Fibroblast of skin of abdomen (primary cell): Measurements from ENCODE around the gene GOPC.

Source experiments
- DNase-seq: peaks from one replicate; pipeline ENCODE4 v3.0.0-alpha.2; 2013

Gene GOPC

DNA sequence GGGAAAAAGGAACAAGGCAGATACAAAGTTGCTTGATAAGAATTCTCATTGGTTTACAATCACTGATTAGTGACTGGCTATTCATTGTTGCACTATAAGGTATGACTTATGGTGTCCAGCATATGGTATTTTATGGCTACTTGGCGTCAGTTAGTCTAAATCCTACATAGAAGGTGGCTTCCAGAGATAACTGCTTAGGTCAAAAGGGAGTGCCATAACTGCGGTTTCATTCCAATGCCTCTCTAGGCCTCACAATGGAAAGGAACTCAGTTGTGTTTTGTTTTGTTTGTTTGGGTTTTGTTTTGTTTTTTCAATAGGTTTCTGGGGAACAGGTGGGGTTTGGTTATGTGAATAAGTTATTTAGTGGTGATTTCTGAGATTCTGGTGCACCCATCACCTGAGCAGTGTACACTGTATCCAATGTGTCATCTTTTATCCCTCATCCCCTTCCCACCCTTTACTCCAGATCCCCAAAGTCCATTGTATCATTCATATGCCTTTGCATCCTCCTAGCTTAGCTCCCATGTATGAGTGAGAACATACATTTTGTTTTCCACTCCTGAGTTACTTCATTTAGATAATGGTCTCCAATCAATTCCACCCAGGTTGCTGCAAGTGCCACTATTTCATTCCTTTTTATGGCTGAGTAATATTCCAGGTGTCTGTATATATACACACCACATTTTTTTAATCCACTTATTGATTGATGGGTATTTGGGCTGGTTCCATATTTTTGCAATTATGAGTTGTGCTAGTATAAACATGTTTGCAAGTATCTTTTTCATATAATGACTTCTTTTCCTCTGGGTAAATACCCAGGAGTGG, 7.0 kb downstream of the GOPC start:
- DNase-seq = no peak

DNA sequence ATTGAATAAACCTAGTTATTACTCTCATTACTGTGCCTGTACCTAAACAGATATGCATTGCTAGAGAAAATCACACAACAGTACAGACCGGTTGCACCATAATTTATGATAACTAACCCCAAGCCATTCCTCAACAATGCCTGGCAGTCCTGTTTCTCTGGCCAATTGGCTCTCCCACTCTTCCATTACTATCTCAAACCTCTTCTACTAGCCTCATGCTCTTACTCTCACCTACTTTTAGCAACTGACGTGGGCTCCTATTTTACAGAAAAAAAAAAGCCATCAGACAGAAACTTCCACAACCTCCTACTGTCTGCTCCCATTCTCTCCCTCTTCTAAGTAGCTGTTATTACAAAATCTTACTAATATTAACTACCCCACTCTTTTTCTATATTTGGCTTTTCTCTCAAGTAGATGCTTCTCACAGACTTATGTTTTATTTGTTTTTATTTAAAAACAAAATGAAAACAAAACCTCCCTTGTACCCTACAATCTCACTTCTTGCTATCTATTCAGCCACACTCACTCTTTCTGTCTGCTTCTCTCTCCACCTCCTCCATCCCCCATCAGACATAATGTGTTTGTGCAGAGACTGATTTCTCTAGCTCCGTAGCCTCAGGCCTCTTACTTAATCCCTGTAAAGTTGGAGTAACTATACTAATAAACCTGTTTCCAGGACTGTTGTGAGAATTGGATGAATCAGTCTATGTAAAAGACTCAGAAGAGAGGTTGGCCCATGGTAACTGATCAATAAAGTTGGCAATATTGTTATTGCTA, 9.1 kb downstream of the GOPC start:
- no peak for DNase-seq

DNA sequence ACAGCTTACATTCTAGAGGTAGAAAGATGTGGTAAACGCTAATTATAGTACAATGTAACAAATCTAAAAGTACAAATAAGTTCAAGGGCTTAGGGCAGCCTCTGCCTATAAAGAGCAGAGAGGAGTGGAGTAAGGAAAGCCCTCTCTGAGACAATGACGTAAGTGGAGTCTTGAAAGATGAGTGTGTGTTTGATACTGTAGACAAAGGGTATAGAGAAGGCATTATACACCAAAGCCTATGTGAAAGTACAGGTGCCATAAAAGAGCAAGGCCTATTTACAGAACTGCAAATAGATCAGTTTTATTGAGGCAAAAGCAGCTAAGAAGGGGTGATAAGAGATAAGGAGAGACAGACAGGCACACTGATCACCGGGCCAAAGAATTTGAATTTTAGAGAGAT, 10.9 kb downstream of the GOPC start:
- no peak for DNase-seq

DNA sequence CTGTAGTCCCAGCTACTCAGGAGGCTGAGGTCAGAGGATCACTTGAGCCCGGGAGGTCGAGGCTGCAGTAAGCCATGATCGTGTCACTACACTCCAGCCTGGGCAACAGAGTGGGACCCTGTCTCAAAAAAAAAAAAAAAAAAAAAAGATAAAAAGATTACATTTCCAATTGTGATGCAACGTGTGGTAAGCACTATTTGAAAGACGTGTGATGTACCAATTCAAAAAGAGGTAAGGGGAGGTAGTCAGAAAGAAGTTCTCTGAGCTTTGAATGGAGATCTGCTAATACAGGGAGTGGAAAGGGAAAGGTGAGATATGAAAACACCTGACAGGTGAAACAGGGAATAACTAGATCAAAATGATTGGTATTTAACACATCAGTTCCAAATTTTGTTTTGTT, 11.9 kb downstream of the GOPC start:
- no peak for DNase-seq

DNA sequence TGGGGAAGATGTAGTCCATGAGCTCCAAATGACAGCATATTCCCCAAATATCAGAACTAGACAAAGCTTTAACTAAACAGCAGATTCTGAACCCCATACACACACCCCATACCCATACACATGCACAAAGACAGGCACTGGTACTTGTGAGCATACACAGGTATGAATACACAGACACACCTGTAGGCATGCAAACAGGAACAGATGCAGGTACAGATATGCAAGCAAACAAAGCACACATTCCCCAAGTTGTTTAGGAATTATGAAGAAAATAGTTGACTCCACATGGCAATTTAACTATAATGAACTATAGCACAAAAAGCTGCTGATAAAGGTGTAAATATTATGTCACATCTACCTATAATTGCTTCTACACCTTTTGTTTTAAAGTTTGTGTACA, 16.7 kb downstream of the GOPC start:
- no peak for DNase-seq

DNA sequence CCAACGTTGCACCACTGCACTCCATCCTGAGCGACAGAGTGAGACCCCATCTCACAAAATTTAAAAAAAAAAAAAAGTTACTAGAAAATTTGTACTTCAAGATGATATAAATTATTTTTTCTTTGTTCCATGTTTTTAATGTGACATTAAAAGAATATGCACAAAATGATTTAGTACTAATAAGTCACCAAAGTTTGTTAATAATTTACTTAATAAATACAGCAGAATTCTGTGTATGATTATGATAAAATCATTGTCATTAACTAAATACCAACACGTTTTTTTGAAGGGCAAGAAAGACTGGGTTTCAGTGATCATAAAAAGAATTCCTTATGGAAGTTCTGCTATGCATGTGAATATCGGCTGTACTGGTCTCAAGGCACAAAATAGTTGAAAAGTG, 28.1 kb downstream of the GOPC start:
- DNase-seq = no peak

DNA sequence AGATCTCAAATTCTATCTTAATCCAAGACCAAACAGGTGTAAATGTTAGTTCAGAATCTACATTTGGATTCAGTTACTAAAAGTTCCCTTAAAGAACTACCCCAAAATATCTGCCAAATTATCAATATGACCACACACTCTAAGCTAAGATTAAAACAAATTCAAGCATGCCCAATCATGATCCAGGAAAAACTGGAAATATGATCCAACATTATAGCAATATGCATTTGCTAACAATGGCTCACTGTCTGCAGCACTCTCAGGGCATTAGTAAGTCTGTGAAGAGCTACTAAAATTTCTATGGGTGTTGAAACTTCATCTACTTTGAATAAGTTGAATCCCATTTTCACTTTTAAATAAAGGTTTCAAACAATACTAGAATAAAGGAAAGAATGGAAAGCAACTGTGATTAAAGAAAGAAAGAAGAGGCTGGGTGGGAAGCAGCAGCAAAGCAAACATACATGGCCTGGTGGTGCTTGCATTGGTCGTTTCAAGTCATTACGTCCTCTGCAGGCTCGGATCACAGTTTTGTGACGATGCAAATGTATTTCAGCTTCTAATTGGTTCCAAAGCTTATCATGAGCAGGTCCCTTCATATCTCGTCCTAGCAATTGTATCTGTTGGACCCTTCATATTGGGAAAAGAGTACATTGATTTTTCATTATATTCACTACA, 29.2 kb downstream of the GOPC start:
- DNase-seq = no peak

DNA sequence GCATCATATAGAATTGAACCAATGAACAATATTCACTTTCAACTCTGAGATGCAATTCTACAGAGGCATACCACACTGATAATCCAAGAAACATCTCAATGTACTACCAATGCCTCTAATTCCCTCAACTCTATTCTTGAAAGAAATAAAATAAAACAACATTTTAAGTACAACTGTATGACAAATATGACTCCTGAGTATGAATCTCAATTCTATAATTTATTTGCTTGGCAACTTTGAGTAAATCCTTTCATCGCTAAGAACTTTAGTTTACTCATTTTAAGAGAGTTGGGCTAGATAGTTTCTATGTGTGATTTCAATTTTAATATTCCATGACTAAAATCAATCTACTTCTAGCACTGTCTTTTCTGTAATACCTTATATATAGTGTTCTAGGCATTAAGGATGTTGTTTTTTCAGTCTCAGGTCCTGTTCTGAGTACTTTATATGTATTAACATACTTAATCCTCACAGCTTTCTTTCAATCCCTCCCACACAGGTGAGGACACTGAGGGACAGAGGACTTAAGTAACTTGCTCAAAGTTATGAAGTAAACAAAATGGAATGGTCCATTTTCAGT, 33.4 kb downstream of the GOPC start:
- DNase-seq = no peak

DNA sequence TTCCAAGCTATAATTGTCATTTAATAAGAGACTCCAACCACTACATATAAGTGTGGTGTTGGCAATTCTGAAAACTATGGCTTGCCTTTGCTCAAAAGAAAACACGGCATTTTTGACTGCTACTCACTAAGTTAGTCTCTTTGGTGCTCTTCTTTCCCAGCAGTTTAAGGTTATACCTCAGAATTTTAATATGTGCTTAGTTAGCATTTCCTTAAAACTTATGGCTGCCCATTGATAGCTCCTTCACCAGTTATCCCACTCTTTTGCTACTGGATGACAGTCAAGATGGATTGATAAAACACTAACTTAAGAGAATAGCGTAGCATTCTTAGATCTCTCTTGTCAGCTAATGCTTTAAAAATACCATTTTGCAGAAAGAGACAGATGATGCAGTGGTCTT, 34.1 kb downstream of the GOPC start:
- DNase-seq = no peak

DNA sequence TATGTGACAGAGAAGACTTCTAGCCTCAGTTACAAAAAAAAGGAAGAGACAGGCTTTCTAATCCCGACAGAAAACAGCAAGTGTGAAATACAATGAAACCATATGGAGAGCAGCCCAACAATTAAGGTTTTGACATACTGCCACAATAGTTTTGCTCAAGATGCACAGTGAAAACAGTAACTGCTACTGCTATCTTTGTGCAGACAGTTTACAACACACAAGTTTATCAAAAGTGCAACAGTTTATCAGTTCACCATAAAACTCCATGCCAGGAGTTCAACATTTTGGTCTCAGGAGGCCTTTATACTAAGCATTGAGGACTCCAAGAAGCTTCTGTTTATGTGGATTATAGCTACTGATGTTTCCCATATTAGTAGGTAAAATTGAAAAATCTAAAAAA, 37.6 kb downstream of the GOPC start:
- DNase-seq = no peak

DNA sequence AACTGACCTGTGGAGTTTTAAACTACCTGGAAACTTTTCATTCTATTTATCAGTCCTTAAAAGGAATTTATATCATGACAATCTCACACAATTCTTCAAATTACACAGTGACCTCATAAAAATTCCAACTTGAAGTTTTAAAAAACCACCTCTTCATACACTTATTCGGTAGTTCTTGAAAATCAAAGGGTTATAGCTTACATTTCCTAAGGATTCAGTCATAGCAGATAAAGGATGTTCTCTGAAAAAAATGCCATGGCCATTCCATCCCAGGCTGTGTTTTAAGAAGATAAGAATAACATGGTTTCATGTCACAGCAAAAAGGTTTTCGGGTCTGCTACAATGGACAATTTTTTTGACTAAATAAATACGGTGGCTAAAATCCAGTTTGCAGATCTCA, 41.2 kb downstream of the GOPC start:
- DNase-seq = peak; percentile 29

DNA sequence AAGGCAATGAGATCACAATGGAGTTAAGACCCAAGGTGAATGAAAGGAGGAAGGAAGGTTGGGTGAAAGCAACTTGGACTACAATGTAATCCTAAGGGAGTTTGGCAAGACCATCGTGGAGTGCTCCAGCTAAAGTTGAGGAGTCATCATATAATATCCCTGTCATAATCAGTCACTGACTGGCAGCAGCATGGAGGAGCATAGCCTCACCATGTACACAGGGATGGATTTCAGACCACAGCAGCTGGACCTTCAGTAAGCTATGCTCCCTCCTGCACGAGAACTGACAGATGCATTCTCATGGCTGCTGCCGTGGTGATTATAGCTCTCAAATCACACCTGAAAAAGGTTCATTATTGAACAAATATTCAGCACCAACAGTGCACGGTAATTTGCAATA, 43.0 kb downstream of the GOPC start:
- no peak for DNase-seq

DNA sequence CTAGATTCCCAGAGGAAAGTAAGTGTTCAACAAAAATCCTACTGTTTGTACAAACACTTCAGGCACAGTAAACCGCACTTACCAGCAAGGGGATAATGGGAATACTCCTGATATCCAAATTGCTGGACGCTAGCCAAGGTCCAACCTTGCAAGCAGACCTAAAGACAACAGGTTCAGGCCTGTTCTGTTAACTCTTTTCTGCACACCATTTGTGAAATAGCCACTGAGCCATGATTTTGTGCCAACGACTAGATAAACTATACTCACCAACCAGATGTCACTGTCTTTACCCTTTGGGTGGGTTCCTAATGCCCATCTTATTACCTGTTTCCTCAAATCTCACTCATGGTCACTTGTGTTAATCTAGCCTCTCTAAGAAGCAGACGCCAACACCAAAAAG, 43.5 kb downstream of the GOPC start:
- no peak for DNase-seq

DNA sequence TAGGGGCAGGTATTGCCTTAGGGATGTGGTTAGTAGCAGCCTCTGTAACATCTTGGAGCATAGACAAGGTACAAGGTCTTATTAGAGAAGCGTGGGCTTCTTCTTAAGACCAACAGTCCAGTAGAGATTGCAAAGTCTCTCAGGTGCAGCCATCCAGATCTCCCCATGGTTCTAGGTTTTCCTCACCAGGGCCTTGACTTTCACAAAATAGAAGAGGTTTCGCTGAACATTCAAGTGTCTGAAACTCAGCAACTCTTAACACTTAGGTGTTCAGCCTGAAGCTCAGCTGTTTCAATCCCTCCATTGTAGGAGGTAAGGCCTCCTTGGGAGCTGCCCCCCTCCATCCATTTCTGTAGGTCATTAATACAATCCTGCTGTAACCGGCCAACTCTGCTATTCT, 44.4 kb downstream of the GOPC start:
- no peak for DNase-seq

DNA sequence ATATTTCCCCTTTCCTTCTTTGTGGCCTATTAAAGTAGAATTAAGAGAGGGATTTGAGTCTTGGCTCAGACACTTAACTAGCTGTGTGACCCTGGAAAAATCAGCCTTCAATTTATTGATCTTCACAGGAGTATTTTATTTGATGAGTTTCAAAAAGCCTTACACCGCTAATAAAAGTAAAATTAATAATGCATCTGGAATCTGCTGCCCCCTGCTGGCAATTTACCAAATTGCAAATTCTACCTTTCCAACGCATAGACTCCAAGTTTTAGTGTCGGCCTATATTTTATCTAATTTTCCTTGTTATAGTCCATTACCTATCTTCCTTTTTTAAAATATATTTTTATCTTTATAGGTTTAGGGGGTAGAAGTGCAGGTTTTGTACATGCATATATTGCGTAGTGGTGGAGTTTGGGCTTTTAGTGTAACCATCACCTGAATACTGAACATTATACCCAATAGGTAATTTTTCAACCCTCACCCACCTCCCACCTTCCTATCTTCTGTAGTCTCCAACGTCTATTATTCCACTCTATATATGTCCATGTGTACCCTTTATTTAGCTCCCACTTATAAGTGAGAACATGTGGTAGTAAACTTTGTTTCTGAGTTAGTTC, 46.3 kb downstream of the GOPC start:
- peak; percentile 41 for DNase-seq

DNA sequence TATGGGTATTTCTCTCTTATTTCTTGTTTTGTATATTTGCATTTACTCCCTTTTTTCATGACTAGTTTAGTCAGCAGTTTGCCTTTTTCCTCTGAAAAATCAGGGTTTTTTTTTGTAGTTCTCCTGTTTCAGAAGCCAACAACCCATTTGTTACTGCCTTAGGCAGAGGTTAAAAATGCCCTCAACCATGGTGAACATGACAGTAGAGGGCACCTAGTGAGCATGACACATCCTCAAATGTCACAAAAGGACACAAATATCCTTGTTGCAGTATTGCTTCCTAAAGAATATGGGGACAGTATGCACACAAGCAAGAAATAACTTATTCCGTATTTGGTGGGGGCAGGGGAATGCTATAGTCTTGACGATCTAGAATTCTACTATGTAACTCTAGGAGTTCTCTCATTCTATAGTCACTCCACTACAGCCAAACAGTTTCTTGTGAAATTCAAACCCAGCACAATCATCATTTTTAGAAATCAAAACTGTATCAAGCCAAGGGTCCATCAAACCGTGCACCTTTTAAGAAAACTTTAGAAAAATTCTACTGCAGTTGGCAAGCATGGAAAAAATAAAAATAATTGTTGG, 47.0 kb downstream of the GOPC start:
- DNase-seq = no peak

DNA sequence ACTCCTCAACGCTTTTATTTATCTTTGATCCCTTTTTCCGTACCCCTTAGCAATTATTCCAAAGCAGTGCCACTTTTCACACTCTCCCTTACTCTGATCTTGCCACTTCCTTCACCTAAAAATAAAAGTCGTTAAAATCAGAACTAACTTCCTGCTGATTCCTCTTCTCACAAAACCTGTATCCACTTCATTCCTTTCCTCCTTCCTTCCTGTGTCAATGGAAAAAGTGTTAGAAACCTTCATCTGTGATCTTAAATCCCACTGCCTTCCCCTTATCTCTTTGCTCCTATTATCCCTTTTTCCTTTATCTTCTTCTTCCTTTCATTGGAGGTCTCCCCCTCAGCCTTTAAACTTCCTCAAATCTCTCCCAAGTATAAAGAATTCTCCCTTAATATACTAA, 49.2 kb downstream of the GOPC start:
- no peak for DNase-seq

DNA sequence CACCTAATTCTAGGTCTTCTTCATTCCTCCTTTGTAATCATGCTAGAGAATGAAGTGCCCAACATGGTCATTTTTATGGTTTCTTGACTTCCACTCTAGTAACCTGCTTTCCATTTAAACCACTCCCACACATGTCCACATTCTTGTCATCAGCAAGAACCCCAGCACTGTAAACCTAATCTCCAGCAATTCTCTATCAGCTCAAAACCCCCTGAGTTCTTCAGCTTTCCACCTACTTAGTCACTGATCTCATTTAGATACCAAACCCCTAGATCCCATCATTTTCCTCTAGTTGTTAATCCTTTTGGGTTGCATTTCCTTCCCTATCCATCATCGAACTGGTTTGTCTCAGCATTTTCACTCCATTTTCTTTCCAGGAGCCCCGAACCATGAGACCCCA, 49.7 kb downstream of the GOPC start:
- DNase-seq = no peak

DNA sequence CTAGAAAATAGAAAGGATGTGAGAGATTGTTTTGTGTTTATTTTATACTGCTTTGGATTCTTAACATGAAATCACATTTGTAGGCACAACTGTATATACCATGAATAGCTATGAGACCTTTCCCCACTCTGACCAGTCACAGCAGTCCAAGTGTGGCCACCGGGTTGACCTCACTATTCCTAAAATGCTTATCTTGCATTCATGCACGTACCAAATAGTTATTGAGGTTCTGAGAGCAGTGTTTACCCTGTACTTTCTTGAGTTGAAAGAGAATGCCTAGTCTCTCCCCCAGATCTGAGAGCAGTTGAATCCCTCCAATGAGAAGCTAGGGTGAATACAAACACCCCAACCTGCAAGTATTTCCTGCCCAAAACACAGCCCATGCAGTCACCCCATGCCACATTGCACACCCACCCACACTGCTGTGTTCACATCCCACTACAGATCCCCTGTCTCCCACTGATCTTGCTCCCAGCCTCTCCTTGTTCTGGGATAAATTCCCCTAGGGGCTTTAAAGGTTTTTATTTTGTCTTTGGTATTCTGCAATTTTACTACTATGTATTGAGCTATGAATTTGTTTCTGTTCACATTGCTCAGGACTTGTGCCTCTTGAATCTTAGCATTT, 51.6 kb downstream of the GOPC start:
- DNase-seq = no peak

DNA sequence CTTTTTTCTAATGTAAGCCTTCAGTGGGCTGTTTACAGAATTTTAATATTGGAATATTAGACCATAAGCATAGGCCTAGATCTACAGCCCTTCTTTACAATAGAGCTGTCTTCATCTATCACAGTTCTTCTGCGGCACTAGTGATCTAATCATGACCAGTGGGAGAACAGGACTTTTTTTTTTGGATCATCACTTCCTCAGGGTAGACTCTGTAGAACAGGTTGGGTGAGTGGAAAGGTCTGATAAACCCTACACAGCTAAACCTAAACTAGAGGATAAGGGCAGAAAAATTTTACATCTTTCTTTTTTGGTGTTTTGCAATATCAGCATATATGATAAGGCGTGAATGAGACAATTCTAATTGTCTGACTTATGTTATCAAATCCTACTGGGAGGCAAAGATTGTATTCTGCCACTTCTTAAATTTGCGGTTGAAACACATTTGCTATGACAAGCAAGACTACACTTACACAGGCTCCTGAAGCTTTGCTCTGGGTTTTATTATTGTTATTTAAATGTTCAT, 52.2 kb downstream of the GOPC start:
- DNase-seq = no peak

DNA sequence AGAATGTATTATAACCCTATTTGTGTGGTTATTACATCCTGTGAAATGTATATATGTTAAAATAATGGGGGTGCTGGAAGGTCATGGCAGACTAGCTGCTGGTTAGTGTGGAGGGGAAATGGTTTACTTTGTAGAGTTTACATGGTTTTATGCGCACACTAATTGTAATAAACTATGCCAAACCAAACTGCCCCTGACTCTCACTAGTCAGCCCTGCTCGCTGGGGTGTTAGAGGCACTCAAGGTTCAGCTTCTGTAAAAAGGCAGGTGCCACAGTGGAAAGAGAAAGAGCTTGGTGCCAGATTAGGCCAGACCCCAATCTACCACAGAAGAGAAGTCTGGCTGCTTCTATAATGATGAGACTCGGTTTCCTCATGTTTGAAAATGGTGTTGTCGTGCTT, 52.7 kb downstream of the GOPC start:
- DNase-seq = no peak
